HepG2 (cell line): Measurements from ENCODE around the gene FAM120AOS. TPM values are rescaled to one million over a fixed set of nuclear protein-coding genes. Genes with fewer than 3 reads are reported as not detected.

Experiments
- ATAC-seq: fragments of 200-7000 bp; cut with Tn5 transposase; 3 replicates; pipeline ENCODE4 v1.9.1; 2020; ENCODE audit warnings: mild to moderate bottlenecking, moderate library complexity
- BruUV-seq: library from RNA; stranded (reverse); fragments of 400-500 nt; replicated peaks from 2 replicates; lab custom pipeline; 2021; lab: Mats Ljungman, UMichigan
- CTCF ChIA-PET: fragments of 300-600 bp; formaldehyde crosslinking; extraction: SDS; loops from one replicate; lab custom pipeline; 2021; ENCODE audit warnings: low total read pairs, inconsistent platforms, low intra/inter-chr PET ratio; lab: Yijun Ruan, JAX
- POLR2A ChIA-PET: fragments of 350-600 bp; sonication (Branson Sonifier 250); formaldehyde crosslinking; loops from one replicate; lab custom pipeline; 2020; ENCODE audit warnings: antibody characterized with exemption, inconsistent platforms; lab: Yijun Ruan, JAX
- DNase-seq: peaks from one replicate; pipeline ENCODE4 v3.0.0-alpha.2; 2015; ENCODE audit warnings: low spot score
- FAIRE-seq: peaks from 3 replicates; lab custom pipeline; 2011; peaks lifted over from hg19 to GRCh38; lab: Jason Lieb, UNC
- H2AFZ ChIP-seq: one replicate; pipeline ENCODE4 v1.6.1; 2011; ENCODE audit warnings: low read length, inconsistent platforms
- H3K27ac ChIP-seq: fragments of 300-600 bp; 3 replicates; pipeline ENCODE4 v1.8.0; 2011; ENCODE audit warnings: mixed run types, mild to moderate bottlenecking, mixed read lengths, low read length, inconsistent platforms; ENCODE audit not compliant: insufficient read depth; ENCODE audit errors: extremely low read length
- H3K27me3 ChIP-seq, 2 experiments: fragments of 200-600 bp in 1 of 2; 2 replicates in 1 of 2; 3 replicates in 1 of 2; pipeline versions ENCODE4 v1.6.0 to v1.8.0; 2011; ENCODE audit warnings: low read length in 2 of 2, mild to moderate bottlenecking in 2 of 2, moderate library complexity in 2 of 2, inconsistent platforms in 1 of 2; ENCODE audit not compliant: insufficient read depth in 2 of 2, control insufficient read depth in 1 of 2
- H3K36me3 ChIP-seq, 2 experiments: fragments of 200-600 bp in 1 of 2; replicated peaks in 1 of 2; 2 replicates in 1 of 2; 3 replicates in 1 of 2; pipeline versions ENCODE4 v1.5.1 to v1.8.0; 2011; ENCODE audit warnings: low read length in 2 of 2, inconsistent platforms in 1 of 2; ENCODE audit not compliant: insufficient read depth in 2 of 2, control insufficient read depth in 1 of 2
- H3K4me1 ChIP-seq: 2 replicates; pipeline ENCODE4 v1.5.1; 2012; ENCODE audit warnings: low read length, inconsistent platforms; ENCODE audit not compliant: insufficient read depth
- H3K4me2 ChIP-seq: 2 replicates; pipeline ENCODE4 v1.6.0; 2011; ENCODE audit warnings: low read depth, low read length, inconsistent platforms
- H3K4me3 ChIP-seq, 3 experiments: fragments of 200-600 bp in 1 of 3; sonication (generic), shearing (Covaris generic) in 1 of 3; replicated peaks in 1 of 3; 2 replicates each; pipeline ENCODE4 v1.5.1; 2011 to 2016; ENCODE audit warnings: low read length in 3 of 3, inconsistent platforms in 2 of 3, low read depth in 2 of 3, mild to moderate bottlenecking in 2 of 3, control low read depth in 1 of 3, mixed read lengths in 1 of 3; ENCODE audit not compliant: insufficient read depth in 1 of 3
- H3K79me2 ChIP-seq: one replicate; pipeline ENCODE4 v1.6.1; 2011; ENCODE audit warnings: low read length, inconsistent platforms; ENCODE audit not compliant: insufficient read depth
- H3K9ac ChIP-seq: 2 replicates; pipeline ENCODE4 v1.6.0; 2011; ENCODE audit warnings: mild to moderate bottlenecking, low read depth, low read length, inconsistent platforms; ENCODE audit not compliant: insufficient read depth
- H3K9me3 ChIP-seq: 2 replicates; pipeline ENCODE4 v1.5.1; 2012; ENCODE audit warnings: mild to moderate bottlenecking, low read length
- H4K20me1 ChIP-seq: 2 replicates; pipeline ENCODE4 v1.6.0; 2011; ENCODE audit warnings: inconsistent platforms, mild to moderate bottlenecking, low read length, moderate library complexity; ENCODE audit not compliant: insufficient read depth
- CBX1 ChIP-seq: IDR thresholded peaks from one replicate; pipeline ENCODE4 v1.6.1; 2016; ENCODE audit warnings: antibody characterized with exemption, low read depth
- RXRA ChIP-seq: sonication (generic); formaldehyde crosslinking; IDR thresholded peaks from 2 replicates; pipeline ENCODE4 v1.5.1; 2020; ENCODE audit warnings: missing genetic modification reagents
- ZNF251 ChIP-seq: sonication (generic); formaldehyde crosslinking; IDR thresholded peaks from 2 replicates; pipeline ENCODE4 v1.9.0; 2021; ENCODE audit warnings: mild to moderate bottlenecking, missing genetic modification reagents
- ZNF549 ChIP-seq: sonication (generic); formaldehyde crosslinking; IDR thresholded peaks from 2 replicates; pipeline ENCODE4 v1.5.0; 2020; ENCODE audit warnings: missing genetic modification reagents
- ZNF563 ChIP-seq: sonication (generic); formaldehyde crosslinking; IDR thresholded peaks from 2 replicates; pipeline ENCODE4 v1.8.0; 2022; ENCODE audit warnings: mild to moderate bottlenecking, moderate library complexity, missing genetic modification reagents
- WGBS: methylation state at CpG from one replicate; pipeline ENCODE4 v1.1.6; 2017; ENCODE audit warnings: low lambda C conversion rate; 5-methylcytosine and 5-hydroxymethylcytosine counted together
- in situ Hi-C: cut with HindIII; loops from 2 replicates; pipeline ENCODE4 v1.10.0; 2017; ENCODE audit warnings: low pct_unique_long_range_greater_than_20kb; ENCODE audit not compliant: extremely low pct_ligation_motif_present
- intact Hi-C: fragments of 100-400 bp; cut with micrococcal nuclease; formaldehyde crosslinking; loops from one replicate; pipeline ENCODE4 v1.10.0; 2022; ENCODE audit not compliant: unreplicated experiment
- polyA plus RNA-seq, 8 experiments: library from polyadenylated mRNA; depleted of rRNA in 3 of 8; stranded (reverse) in 7 of 8; unstranded in 1 of 8; fragments of >200 nt; fragmentation: Illumina TruSeq in 4 of 8; extraction: Trizol in 4 of 8; gene quantifications; 2 replicates each; pipeline versions ENCODE4 v1.2.1 to v1.2.3, GENCODE V29; 2011 to 2016; ENCODE audit warnings: low read depth in 4 of 8, missing spikeins in 1 of 8, mixed read lengths in 1 of 8; ENCODE audit not compliant: insufficient read depth in 1 of 8
- total RNA-seq, 5 experiments: library from RNA; depleted of rRNA; stranded (reverse); fragments of >200 nt; fragmentation: Illumina TruSeq; extraction: Trizol; gene quantifications; 2 replicates each; pipeline ENCODE4 v1.2.3, GENCODE V29; 2016; ENCODE audit warnings: low read depth in 1 of 5
- TF ChIP-seq, protein P1 (sequence below): IDR thresholded peaks from 2 replicates; pipeline ENCODE4 v1.6.1; 2016; ENCODE audit warnings: low read depth, control low read depth
- TF ChIP-seq, protein P2 (sequence below): fragments of 450-650 bp; IDR thresholded peaks from 2 replicates; pipeline ENCODE4 v1.6.1; 2016
- TF ChIP-seq, protein P3 (sequence below): sonication (generic); formaldehyde crosslinking; IDR thresholded peaks from 2 replicates; pipeline ENCODE4 v1.9.0; 2022; ENCODE audit warnings: low read depth, missing genetic modification reagents
- TF ChIP-seq, protein P4 (sequence below): sonication (generic); formaldehyde crosslinking; IDR thresholded peaks from 2 replicates; pipeline ENCODE4 v1.9.0; 2022; ENCODE audit warnings: missing genetic modification reagents, mild to moderate bottlenecking, borderline replicate concordance
- TF ChIP-seq, protein P5 (sequence below): sonication (generic); formaldehyde crosslinking; IDR thresholded peaks from 2 replicates; pipeline ENCODE4 v1.4.0; 2020; ENCODE audit warnings: missing genetic modification reagents

FAM120AOS gene
- total and polyA plus RNA-seq, 2 of the 13 experiments (the other 11 are each of a cell fraction or from before 2014, with no cell fraction given) = 28.2 to 34.6 TPM

DNA sequence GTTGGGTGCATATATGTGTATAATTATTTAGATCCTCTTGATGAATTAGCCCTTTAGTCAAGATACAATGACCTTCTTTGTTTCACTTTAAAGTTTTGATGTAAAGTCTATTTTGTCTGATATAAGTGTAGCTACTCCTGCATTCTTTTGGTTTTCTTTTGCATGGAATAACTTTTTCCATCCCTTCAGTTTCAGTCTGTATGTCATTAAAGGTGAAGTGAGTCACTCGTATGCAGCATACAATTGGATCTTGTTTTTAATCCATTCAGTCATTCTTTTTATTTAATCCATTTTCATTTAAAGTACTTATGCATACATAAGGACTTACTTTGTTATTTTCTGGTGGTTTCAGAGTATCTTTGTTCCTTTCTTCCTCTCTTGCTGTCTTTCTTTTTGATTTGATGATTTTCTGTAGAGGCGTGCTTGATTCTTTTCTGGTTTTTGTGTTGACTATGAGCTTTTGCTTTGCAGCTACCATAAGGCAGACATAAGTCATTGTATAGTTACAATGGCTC, 38.1 kb downstream of the FAM120AOS start:
- H2AFZ ChIP-seq = no peak overlapping the region
- no peak for FAIRE-seq
- in situ Hi-C loops = no loop called here
- intact Hi-C loops = no loop called here
- CTCF ChIA-PET = no interaction called here
- H3K4me2 ChIP-seq = no peak overlapping the region
- H3K79me2 ChIP-seq = no peaks in the 10 kb centered on the region
- no peak for DNase-seq
- no peak for ATAC-seq
- H4K20me1 ChIP-seq = no peaks in the 10 kb centered on the region
- H3K27me3 ChIP-seq = no peaks in the 10 kb centered on the region
- TF ChIP-seq CBX1 = no peak
- TF ChIP-seq, protein P1, sequence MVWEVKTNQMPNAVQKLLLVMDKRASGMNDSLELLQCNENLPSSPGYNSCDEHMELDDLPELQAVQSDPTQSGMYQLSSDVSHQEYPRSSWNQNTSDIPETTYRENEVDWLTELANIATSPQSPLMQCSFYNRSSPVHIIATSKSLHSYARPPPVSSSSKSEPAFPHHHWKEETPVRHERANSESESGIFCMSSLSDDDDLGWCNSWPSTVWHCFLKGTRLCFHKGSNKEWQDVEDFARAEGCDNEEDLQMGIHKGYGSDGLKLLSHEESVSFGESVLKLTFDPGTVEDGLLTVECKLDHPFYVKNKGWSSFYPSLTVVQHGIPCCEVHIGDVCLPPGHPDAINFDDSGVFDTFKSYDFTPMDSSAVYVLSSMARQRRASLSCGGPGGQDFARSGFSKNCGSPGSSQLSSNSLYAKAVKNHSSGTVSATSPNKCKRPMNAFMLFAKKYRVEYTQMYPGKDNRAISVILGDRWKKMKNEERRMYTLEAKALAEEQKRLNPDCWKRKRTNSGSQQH (CRISPR knock-in tag) = no peak
- TF ChIP-seq ZNF563 (CRISPR knock-in tag) = no peak
- TF ChIP-seq, protein P2, sequence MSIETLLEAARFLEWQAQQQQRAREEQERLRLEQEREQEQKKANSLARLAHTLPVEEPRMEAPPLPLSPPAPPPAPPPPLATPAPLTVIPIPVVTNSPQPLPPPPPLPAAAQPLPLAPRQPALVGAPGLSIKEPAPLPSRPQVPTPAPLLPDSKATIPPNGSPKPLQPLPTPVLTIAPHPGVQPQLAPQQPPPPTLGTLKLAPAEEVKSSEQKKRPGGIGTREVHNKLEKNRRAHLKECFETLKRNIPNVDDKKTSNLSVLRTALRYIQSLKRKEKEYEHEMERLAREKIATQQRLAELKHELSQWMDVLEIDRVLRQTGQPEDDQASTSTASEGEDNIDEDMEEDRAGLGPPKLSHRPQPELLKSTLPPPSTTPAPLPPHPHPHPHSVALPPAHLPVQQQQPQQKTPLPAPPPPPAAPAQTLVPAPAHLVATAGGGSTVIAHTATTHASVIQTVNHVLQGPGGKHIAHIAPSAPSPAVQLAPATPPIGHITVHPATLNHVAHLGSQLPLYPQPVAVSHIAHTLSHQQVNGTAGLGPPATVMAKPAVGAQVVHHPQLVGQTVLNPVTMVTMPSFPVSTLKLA = no peak
- TF ChIP-seq ZNF251 (CRISPR knock-in tag) = no peak
- TF ChIP-seq, protein P3, sequence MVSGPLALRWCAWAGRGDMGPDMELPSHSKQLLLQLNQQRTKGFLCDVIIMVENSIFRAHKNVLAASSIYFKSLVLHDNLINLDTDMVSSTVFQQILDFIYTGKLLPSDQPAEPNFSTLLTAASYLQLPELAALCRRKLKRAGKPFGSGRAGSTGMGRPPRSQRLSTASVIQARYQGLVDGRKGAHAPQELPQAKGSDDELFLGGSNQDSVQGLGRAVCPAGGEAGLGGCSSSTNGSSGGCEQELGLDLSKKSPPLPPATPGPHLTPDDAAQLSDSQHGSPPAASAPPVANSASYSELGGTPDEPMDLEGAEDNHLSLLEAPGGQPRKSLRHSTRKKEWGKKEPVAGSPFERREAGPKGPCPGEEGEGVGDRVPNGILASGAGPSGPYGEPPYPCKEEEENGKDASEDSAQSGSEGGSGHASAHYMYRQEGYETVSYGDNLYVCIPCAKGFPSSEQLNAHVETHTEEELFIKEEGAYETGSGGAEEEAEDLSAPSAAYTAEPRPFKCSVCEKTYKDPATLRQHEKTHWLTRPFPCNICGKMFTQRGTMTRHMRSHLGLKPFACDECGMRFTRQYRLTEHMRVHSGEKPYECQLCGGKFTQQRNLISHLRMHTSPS (CRISPR knock-in tag) = no peak
- TF ChIP-seq ZNF549 (CRISPR knock-in tag) = no peak
- TF ChIP-seq, protein P4, sequence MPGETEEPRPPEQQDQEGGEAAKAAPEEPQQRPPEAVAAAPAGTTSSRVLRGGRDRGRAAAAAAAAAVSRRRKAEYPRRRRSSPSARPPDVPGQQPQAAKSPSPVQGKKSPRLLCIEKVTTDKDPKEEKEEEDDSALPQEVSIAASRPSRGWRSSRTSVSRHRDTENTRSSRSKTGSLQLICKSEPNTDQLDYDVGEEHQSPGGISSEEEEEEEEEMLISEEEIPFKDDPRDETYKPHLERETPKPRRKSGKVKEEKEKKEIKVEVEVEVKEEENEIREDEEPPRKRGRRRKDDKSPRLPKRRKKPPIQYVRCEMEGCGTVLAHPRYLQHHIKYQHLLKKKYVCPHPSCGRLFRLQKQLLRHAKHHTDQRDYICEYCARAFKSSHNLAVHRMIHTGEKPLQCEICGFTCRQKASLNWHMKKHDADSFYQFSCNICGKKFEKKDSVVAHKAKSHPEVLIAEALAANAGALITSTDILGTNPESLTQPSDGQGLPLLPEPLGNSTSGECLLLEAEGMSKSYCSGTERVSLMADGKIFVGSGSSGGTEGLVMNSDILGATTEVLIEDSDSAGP (CRISPR knock-in tag) = no peak
- TF ChIP-seq, protein P5, sequence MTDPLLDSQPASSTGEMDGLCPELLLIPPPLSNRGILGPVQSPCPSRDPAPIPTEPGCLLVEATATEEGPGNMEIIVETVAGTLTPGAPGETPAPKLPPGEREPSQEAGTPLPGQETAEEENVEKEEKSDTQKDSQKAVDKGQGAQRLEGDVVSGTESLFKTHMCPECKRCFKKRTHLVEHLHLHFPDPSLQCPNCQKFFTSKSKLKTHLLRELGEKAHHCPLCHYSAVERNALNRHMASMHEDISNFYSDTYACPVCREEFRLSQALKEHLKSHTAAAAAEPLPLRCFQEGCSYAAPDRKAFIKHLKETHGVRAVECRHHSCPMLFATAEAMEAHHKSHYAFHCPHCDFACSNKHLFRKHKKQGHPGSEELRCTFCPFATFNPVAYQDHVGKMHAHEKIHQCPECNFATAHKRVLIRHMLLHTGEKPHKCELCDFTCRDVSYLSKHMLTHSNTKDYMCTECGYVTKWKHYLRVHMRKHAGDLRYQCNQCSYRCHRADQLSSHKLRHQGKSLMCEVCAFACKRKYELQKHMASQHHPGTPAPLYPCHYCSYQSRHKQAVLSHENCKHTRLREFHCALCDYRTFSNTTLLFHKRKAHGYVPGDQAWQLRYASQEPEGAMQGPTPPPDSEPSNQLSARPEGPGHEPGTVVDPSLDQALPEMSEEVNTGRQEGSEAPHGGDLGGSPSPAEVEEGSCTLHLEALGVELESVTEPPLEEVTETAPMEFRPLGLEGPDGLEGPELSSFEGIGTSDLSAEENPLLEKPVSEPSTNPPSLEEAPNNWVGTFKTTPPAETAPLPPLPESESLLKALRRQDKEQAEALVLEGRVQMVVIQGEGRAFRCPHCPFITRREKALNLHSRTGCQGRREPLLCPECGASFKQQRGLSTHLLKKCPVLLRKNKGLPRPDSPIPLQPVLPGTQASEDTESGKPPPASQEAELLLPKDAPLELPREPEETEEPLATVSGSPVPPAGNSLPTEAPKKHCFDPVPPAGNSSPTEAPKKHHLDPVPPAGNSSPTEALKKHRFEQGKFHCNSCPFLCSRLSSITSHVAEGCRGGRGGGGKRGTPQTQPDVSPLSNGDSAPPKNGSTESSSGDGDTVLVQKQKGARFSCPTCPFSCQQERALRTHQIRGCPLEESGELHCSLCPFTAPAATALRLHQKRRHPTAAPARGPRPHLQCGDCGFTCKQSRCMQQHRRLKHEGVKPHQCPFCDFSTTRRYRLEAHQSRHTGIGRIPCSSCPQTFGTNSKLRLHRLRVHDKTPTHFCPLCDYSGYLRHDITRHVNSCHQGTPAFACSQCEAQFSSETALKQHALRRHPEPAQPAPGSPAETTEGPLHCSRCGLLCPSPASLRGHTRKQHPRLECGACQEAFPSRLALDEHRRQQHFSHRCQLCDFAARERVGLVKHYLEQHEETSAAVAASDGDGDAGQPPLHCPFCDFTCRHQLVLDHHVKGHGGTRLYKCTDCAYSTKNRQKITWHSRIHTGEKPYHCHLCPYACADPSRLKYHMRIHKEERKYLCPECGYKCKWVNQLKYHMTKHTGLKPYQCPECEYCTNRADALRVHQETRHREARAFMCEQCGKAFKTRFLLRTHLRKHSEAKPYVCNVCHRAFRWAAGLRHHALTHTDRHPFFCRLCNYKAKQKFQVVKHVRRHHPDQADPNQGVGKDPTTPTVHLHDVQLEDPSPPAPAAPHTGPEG (CRISPR knock-in tag) = no peak
- no peak for TF ChIP-seq RXRA (CRISPR knock-in tag)
- TF ChIP-seq, all 625 proteins: peak for 0
- Histone ChIP-seq H3K27ac (no peak overlapping the region), H3K9ac (no peak overlapping the region), H3K9me3 (no peaks in the 10 kb centered on the region; the same call in none of the 2 replicates), H3K4me1 (no peaks in the 10 kb centered on the region), H3K4me3 (no peak overlapping the region), H3K36me3 (no peaks in the 10 kb centered on the region)
- BruUV-seq = no TSS peak
- 58% methylated on average over 2 of the region's 2 CpGs for WGBS
- POLR2A ChIA-PET = no interaction called here
